ENCODE measurements around the gene IQCC.

Gene IQCC

GRCh38 chr1:32256473-32257226 lies 51.2 kb downstream of the IQCC start:
- peaks cover 46% of the 10 kb centered on the region for H3K4me1 Mint-ChIP-seq
- no peak for ATAC-seq (replicated peaks; ENCODE audit: extremely low read depth, poor library complexity, severe bottlenecking)

DNA sequence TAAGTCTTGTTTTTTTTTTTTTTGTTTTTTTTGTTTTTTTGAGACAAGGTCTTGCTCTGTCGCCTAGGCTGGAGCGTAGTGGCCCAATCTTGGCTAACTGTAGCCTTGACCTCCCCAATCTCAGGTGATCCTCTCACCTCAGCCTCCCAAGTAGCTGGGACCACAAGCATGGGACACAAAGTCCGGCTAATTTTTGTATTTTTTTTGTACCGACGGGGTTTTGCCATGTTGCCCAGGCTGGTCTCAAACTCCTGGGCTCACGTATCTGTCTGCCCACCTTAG lies 51.7 kb downstream of the IQCC start:
- Mint-ChIP-seq H3K9me3 (no peaks in the 10 kb centered on the region), H3K4me1 (peaks cover 41% of the 10 kb centered on the region), H3K27ac (ENCODE audit: low read depth) (peak overlapping the region; percentile 90), H3K27me3 (no peaks in the 10 kb centered on the region), H3K36me3 (ENCODE audit: insufficient read depth) (peaks cover 58% of the 10 kb centered on the region), H3K4me3 (peak overlapping the region; percentile 97)
- DNase-seq (ENCODE audit: low spot score in 2 of 2) (no peak), ATAC-seq (replicated peaks; ENCODE audit: extremely low read depth, poor library complexity, severe bottlenecking) (no peak)

More at GRCh38 chr1:32256473-32257226, 51.2 kb downstream of the IQCC start:
- Mint-ChIP-seq H3K36me3 (ENCODE audit: insufficient read depth) (peaks cover 62% of the 10 kb centered on the region), H3K9me3 (no peaks in the 10 kb centered on the region), H3K27me3 (no peaks in the 10 kb centered on the region), H3K27ac (ENCODE audit: low read depth) (peak overlapping the region; percentile 90), H3K4me3 (peak overlapping the region; percentile 97)
- DNase-seq (ENCODE audit: low spot score in 2 of 2), result no peak
